Mesothelial cell of epicardium (in vitro differentiated cells): Measurements from ENCODE around the gene SIPA1L3. TPM values are rescaled to one million over a fixed set of nuclear protein-coding genes. Genes with fewer than 3 reads are reported as not detected.

Experiments used
- DNase-seq, 2 experiments: peaks; one replicate each; pipeline ENCODE4 v3.0.0; 2021; ENCODE audit warnings: low spot score in 2 of 2; ENCODE audit not compliant: unreplicated experiment in 2 of 2
- H3K27ac Mint-ChIP-seq: 2 replicates; pipeline ENCODE4 v1.8.0; 2021; ENCODE audit warnings: mixed read lengths
- H3K27me3 Mint-ChIP-seq: 2 replicates; pipeline ENCODE4 v1.8.0; 2021; ENCODE audit warnings: low read depth, mixed read lengths
- H3K36me3 Mint-ChIP-seq: 2 replicates; pipeline ENCODE4 v1.8.0; 2021; ENCODE audit warnings: mixed read lengths
- H3K4me1 Mint-ChIP-seq: 2 replicates; pipeline ENCODE4 v1.8.0; 2021; ENCODE audit warnings: mixed read lengths
- H3K4me3 Mint-ChIP-seq: 2 replicates; pipeline ENCODE4 v1.8.0; 2021; ENCODE audit warnings: mild to moderate bottlenecking, moderate library complexity, mixed read lengths
- H3K9me3 Mint-ChIP-seq: 2 replicates; pipeline ENCODE4 v1.8.0; 2021; ENCODE audit warnings: mixed read lengths
- total RNA-seq: library from RNA; stranded (reverse); gene quantifications from 3 replicates; pipeline ENCODE4 v1.2.1, GENCODE V29; 2021
- TF ChIP-seq, protein P1 (sequence below): fragments of 200-600 bp; sonication (generic); IDR thresholded peaks from one replicate; pipeline ENCODE4 v1.5.0; 2021; ENCODE audit warnings: antibody characterized with exemption; ENCODE audit not compliant: unreplicated experiment

Gene SIPA1L3
- total RNA-seq, 1 donor from 2014 or later: 58.2 TPM

DNA sequence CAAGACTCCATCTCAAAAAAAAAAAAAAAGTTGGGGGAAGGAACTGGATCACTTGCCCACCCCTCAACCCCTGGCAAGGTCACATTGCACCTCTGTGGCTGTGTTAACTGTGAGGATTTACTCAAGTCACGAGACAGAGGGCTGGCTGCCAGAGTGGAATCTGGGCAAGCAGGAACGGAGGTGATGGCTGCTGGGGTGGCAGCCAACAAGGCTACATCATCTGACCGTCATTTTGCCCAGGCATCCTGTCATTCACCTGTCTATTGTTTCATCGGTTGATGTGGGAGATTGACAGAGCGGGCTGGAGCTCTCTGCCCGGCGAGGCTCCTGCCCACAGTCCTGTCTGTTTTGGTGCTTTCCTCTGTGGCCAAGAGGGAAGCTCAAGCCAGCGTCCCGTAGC is 241.3 kb downstream of the SIPA1L3 start:
- Mint-ChIP-seq H3K27me3 (no peaks in the 10 kb centered on the region), H3K4me1 (no peaks in the 10 kb centered on the region), H3K27ac (no peak overlapping the region), H3K9me3 (no peaks in the 10 kb centered on the region), H3K36me3 (peaks cover 21% of the 10 kb centered on the region), H3K4me3 (no peak overlapping the region)
- TF ChIP-seq, protein P1, sequence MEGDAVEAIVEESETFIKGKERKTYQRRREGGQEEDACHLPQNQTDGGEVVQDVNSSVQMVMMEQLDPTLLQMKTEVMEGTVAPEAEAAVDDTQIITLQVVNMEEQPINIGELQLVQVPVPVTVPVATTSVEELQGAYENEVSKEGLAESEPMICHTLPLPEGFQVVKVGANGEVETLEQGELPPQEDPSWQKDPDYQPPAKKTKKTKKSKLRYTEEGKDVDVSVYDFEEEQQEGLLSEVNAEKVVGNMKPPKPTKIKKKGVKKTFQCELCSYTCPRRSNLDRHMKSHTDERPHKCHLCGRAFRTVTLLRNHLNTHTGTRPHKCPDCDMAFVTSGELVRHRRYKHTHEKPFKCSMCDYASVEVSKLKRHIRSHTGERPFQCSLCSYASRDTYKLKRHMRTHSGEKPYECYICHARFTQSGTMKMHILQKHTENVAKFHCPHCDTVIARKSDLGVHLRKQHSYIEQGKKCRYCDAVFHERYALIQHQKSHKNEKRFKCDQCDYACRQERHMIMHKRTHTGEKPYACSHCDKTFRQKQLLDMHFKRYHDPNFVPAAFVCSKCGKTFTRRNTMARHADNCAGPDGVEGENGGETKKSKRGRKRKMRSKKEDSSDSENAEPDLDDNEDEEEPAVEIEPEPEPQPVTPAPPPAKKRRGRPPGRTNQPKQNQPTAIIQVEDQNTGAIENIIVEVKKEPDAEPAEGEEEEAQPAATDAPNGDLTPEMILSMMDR: no peak
- DNase-seq: no peak

DNA sequence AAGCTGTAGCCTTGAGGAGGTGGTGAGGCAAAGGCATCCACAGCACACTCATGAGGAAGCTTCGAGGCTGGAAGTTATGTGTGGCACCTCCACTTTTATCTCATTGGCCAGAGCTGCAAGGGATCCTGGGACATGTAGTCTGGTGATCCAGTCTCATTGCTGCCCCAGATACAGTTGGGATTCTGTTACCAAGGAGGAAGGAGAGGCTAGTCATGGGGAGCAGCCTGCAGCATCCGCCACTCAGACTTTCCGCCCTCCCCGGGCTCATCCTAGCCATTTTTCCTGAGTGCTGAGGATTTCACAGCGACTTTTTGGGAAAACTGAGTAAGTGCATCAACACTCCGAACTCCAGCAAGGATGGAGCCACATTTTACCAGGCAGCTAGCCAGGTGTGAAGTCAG is 242.7 kb downstream of the SIPA1L3 start:
- Mint-ChIP-seq H3K27me3 (no peaks in the 10 kb centered on the region), H3K36me3 (peaks cover 18% of the 10 kb centered on the region), H3K27ac (no peak overlapping the region), H3K9me3 (no peaks in the 10 kb centered on the region), H3K4me1 (no peaks in the 10 kb centered on the region), H3K4me3 (no peak overlapping the region)
- TF ChIP-seq, protein P1: no peak
- no peak for DNase-seq

DNA sequence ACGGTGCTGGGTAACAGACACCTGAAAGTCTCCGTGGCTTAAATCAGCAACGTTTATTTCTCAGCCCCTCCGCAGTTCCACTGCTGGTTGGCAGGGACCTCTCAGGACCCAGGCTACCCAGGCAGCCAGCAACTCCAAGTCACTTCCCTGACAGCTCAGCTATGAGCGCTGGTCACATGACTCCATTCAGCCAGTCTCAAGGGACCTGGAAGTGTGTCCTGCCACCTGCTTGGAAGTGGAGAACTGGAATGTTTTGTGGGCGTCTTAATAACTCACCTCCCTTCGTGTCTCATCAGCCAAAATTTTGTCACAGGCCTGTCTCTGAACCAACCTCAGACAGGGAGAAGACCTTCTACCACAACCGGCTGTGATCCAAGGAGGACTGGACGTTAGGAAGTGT is 244.2 kb downstream of the SIPA1L3 start:
- H3K9me3 Mint-ChIP-seq: no peaks in the 10 kb centered on the region
- TF ChIP-seq, protein P1: no peak
- H3K27ac Mint-ChIP-seq: no peak overlapping the region
- no peaks in the 10 kb centered on the region for H3K27me3 Mint-ChIP-seq
- H3K4me1 Mint-ChIP-seq: no peaks in the 10 kb centered on the region
- no peak overlapping the region for H3K4me3 Mint-ChIP-seq
- peaks cover 18% of the 10 kb centered on the region for H3K36me3 Mint-ChIP-seq
- no peak for DNase-seq

DNA sequence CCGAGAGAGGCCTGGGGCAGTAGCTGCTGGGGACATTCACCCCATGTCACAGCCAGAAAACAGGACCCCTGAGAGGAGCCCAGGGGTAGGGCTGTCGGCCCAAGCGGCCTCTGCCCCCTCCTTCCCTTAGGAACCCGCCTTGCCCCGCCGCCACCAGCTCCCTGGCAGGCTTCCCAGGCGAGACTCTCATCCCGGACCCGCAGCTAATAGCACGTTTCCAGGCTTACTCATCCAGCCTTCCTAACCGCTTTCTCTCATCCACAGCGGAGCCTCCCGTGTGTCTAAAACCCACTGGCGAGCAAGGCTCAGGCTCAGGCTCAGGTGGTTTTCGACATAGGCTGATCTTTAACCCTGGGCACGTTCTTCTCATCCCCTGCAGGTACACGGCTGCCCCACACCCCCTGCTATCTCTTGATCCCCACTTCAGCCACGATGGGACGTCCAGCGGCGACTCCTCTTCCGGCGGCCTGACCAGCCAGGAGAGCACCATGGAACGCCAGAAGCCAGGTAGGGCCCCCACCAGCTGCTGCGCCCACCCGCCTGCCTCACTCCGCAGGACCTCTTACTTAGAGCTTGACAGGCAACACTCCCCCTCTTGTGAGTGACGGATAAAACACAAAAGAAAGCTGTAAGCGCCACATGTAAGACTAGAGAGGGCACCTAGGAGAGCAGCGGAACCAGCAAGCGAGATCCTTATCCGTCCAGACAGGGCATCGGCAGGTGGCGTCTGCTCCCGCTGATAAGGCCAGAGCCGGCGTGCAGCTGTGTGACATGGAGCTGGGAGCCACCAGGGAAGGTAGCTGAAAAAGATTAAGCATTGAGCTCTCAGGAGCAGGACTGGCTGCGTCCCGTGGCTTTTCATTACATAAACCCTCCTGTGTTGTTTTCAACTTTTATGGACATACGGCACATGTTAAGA is 245.7 kb downstream of the SIPA1L3 start:
- Mint-ChIP-seq H3K36me3 (peaks cover 14% of the 10 kb centered on the region), H3K4me1 (no peaks in the 10 kb centered on the region), H3K27me3 (no peaks in the 10 kb centered on the region), H3K4me3 (no peak overlapping the region), H3K9me3 (no peaks in the 10 kb centered on the region), H3K27ac (no peak overlapping the region)
- DNase-seq: no peak
- TF ChIP-seq, protein P1: no peak

DNA sequence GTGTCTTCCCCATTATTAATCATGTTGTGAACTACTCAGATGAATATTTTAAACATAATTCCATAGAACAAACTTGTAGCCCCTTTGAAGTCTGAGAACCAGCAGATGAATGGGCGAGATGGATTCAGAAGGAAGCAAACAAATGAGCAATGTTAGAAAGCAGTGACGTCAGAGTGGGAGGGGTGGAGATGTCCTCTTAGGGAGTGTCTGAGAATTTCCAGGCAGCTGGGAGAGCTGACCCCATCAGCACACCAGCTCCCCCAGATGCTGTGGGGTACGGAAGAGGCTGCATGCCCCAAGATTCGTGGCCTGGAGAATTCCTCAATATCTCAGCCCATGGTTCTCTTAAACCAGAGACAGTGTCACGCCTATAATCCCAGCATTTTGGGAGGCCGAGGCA is 248.4 kb downstream of the SIPA1L3 start:
- H3K36me3 Mint-ChIP-seq: peaks cover 14% of the 10 kb centered on the region
- no peak overlapping the region for H3K4me3 Mint-ChIP-seq
- no peaks in the 10 kb centered on the region for H3K9me3 Mint-ChIP-seq
- TF ChIP-seq, protein P1: no peak
- no peaks in the 10 kb centered on the region for H3K27me3 Mint-ChIP-seq
- H3K4me1 Mint-ChIP-seq: no peaks in the 10 kb centered on the region
- no peak for DNase-seq
- H3K27ac Mint-ChIP-seq: no peak overlapping the region
